Superior temporal gyrus (tissue), 1 donor: ENCODE data around the gene FOXO3.
"Not testable (repeated sequence)": the region's sequence is repeated elsewhere in the genome, so short reads cannot be mapped to it uniquely, and the experiment has no call there.

Experiments used
- DNase-seq: peaks from one replicate; pipeline ENCODE4 v3.0.0-alpha.2; 2016; ENCODE audit errors: extremely low spot score

FOXO3 gene

GRCh38 chr6:108658174-108658573 lies 97.5 kb downstream of the FOXO3 start:
- DNase-seq, result no peak

GRCh38 chr6:108658785-108659184 lies 98.1 kb downstream of the FOXO3 start:
- not testable (repeated sequence) for DNase-seq

- DNase-seq, result no peak
Measured at GRCh38 chr6:108660251-108660650, 99.5 kb downstream of the FOXO3 start.

- DNase-seq, result no peak
Measured at GRCh38 chr6:108661430-108661829, 100.7 kb downstream of the FOXO3 start.

- DNase-seq, result no peak
Measured at GRCh38 chr6:108661982-108662381, 101.3 kb downstream of the FOXO3 start.

GRCh38 chr6:108662702-108663101 lies 102.0 kb downstream of the FOXO3 start:
- DNase-seq, result no peak

- DNase-seq, result not testable (repeated sequence)
Measured at GRCh38 chr6:108663494-108664064, 102.9 kb downstream of the FOXO3 start.

- DNase-seq, result no peak
Measured at GRCh38 chr6:108665495-108666196, 104.9 kb downstream of the FOXO3 start.

- DNase-seq, result no peak
Measured at GRCh38 chr6:108666656-108667260, 106.0 kb downstream of the FOXO3 start.

GRCh38 chr6:108667993-108668392 lies 107.3 kb downstream of the FOXO3 start:
- peak; percentile 62 for DNase-seq

- no peak for DNase-seq
Measured at GRCh38 chr6:108669673-108670072, 109.0 kb downstream of the FOXO3 start.

- no peak for DNase-seq
Measured at GRCh38 chr6:108671175-108671574, 110.5 kb downstream of the FOXO3 start.

- no peak for DNase-seq
Measured at GRCh38 chr6:108671790-108672189, 111.1 kb downstream of the FOXO3 start.

GRCh38 chr6:108672641-108673040 lies 111.9 kb downstream of the FOXO3 start:
- DNase-seq, result no peak

GRCh38 chr6:108673153-108673552 lies 112.4 kb downstream of the FOXO3 start:
- DNase-seq, result no peak

GRCh38 chr6:108673602-108674001 lies 112.9 kb downstream of the FOXO3 start:
- DNase-seq, result no peak

GRCh38 chr6:108675226-108676200 lies 114.8 kb downstream of the FOXO3 start:
- DNase-seq, result no peak

- DNase-seq, result no peak
Measured at GRCh38 chr6:108676555-108676954, 115.8 kb downstream of the FOXO3 start.

- DNase-seq, result no peak
Measured at GRCh38 chr6:108677357-108677756, 116.6 kb downstream of the FOXO3 start.

GRCh38 chr6:108677894-108678293 lies 117.2 kb downstream of the FOXO3 start:
- DNase-seq, result no peak

- not testable (repeated sequence) for DNase-seq
Measured at GRCh38 chr6:108680314-108680713, 119.6 kb downstream of the FOXO3 start.

- DNase-seq, result not testable (repeated sequence)
Measured at GRCh38 chr6:108681721-108682120, 121.0 kb downstream of the FOXO3 start.
